ENCODE results near the gene NUDT22. TPM values are rescaled to one million over a fixed set of nuclear protein-coding genes. Genes with fewer than 3 reads are reported as not detected.

NUDT22 gene
- total RNA-seq, 2 experiments from 2014 or later, result 66.0 to 69.2 TPM

- TF ChIP-seq CTCF (IDR thresholded peaks at IDR 0.05), result no peak
- DNase-seq (no peak), ATAC-seq (no peak)
- Mint-ChIP-seq H3K4me3 (no peak overlapping the region), H3K9me3 (no peaks in the 10 kb centered on the region), H3K27ac (no peak overlapping the region), H3K36me3 (ENCODE audit: low read depth) (peaks cover 63% of the 10 kb centered on the region), H3K27me3 (no peaks in the 10 kb centered on the region), H3K4me1 (ENCODE audit: low read depth) (peaks cover 18% of the 10 kb centered on the region)
- CTCF ChIA-PET, result no interaction called here
- intact Hi-C loops (cut with micrococcal nuclease), result no loop called here
- POLR2A ChIA-PET, result interaction anchor here (1.6 to 3.1 kb wide), 3 partner anchors 8 to 13 kb away, joined by 12 to 15 read pairs (median 13); partner anchors contain the start of genes FERMT3 and STIP1
Measured at GRCh38 chr11:64198511-64198910, 27.6 kb upstream of the NUDT22 start.

GRCh38 chr11:64201543-64201942 lies 24.5 kb upstream of the NUDT22 start:
- H3K4me1 Mint-ChIP-seq (ENCODE audit: low read depth), result peaks cover 33% of the 10 kb centered on the region
- POLR2A ChIA-PET, result interaction anchor here (1.0 to 9.4 kb wide), 2 partner anchors 12 to 19 kb away, joined by 3 to 206 read pairs; partner anchors contain the start of gene STIP1

GRCh38 chr11:64202992-64203391 lies 23.1 kb upstream of the NUDT22 start:
- peak overlapping the region; percentile 13 for H3K27ac Mint-ChIP-seq
- DNase-seq (no peak), ATAC-seq (no peak)
- peaks cover 74% of the 10 kb centered on the region for H3K36me3 Mint-ChIP-seq (ENCODE audit: low read depth)
- no peak for TF ChIP-seq CTCF (IDR thresholded peaks at IDR 0.05)
- peaks cover 34% of the 10 kb centered on the region for H3K4me1 Mint-ChIP-seq (ENCODE audit: low read depth)
- CTCF ChIA-PET, result interaction anchor here (2.2 to 7.5 kb wide), 2 partner anchors 100 to 129 kb away, joined by 10 to 111 read pairs; partner anchors contain the start of gene CATSPERZ
- no peak overlapping the region for H3K4me3 Mint-ChIP-seq
- no peaks in the 10 kb centered on the region for H3K27me3 Mint-ChIP-seq
- POLR2A ChIA-PET, result interaction anchor here (9.4 kb wide), 1 partner anchor 13 kb away, joined by 206 read pairs; the partner anchor contains the start of gene STIP1
- H3K9me3 Mint-ChIP-seq, result no peaks in the 10 kb centered on the region
- intact Hi-C loops (cut with micrococcal nuclease), result loop anchor here (5.0 kb wide), 1 partner anchor 99 kb away; the partner anchor contains the start of gene CATSPERZ

More at GRCh38 chr11:64201543-64201942, 24.5 kb upstream of the NUDT22 start:
- H3K36me3 Mint-ChIP-seq (ENCODE audit: low read depth), result peaks cover 68% of the 10 kb centered on the region
- H3K27ac Mint-ChIP-seq, result peak overlapping the region; percentile 3
- DNase-seq (no peak), ATAC-seq (no peak)
- H3K4me3 Mint-ChIP-seq, result no peak overlapping the region
- CTCF ChIA-PET, result interaction anchor here (1.6 kb wide), 1 partner anchor 15 kb away, joined by 4 read pairs; no protein-coding TSS in a partner anchor
- TF ChIP-seq CTCF (IDR thresholded peaks at IDR 0.05), result no peak
- intact Hi-C loops (cut with micrococcal nuclease), result loop anchor here (5.0 kb wide), 1 partner anchor 101 kb away; the partner anchor contains the start of gene CATSPERZ
- no peaks in the 10 kb centered on the region for H3K27me3 Mint-ChIP-seq
- no peaks in the 10 kb centered on the region for H3K9me3 Mint-ChIP-seq

- H3K4me3 Mint-ChIP-seq, result no peak overlapping the region
- H3K27me3 Mint-ChIP-seq, result no peaks in the 10 kb centered on the region
Measured at GRCh38 chr11:64203421-64204079, 22.5 kb upstream of the NUDT22 start.

More at GRCh38 chr11:64203421-64204079, 22.5 kb upstream of the NUDT22 start:
- intact Hi-C loops (cut with micrococcal nuclease), result loop anchor here (5.0 kb wide), 1 partner anchor 99 kb away; the partner anchor contains the start of gene CATSPERZ
- TF ChIP-seq CTCF (IDR thresholded peaks at IDR 0.05), result no peak
- DNase-seq (no peak), ATAC-seq (no peak)
- peak overlapping the region; percentile 49 for H3K27ac Mint-ChIP-seq
- peaks cover 35% of the 10 kb centered on the region for H3K4me1 Mint-ChIP-seq (ENCODE audit: low read depth)
- CTCF ChIA-PET, result interaction anchor here (1.4 to 7.5 kb wide), 15 partner anchors 8 to 151 kb away, joined by 5 to 111 read pairs (median 11); partner anchors contain the start of genes CATSPERZ, NUDT22, PLCB3 and PPP1R14B
- no peaks in the 10 kb centered on the region for H3K9me3 Mint-ChIP-seq
- H3K36me3 Mint-ChIP-seq (ENCODE audit: low read depth), result peaks cover 75% of the 10 kb centered on the region
- POLR2A ChIA-PET, result interaction anchor here (0.7 to 9.7 kb wide), 7 partner anchors 14 to 99 kb away, joined by 3 to 206 read pairs (median 55); partner anchors contain the start of genes ESRRA, FKBP2, NUDT22 and PPP1R14B
